MCF 10A (cell line): ENCODE measurements around the gene SRCIN1. TPM values are rescaled to one million over a fixed set of nuclear protein-coding genes. Genes with fewer than 3 reads are reported as not detected.

Source experiments
- BruUV-seq: library from RNA; stranded (reverse); fragments of 400-500 nt; replicated peaks from 2 replicates; lab custom pipeline; 2021; lab: Mats Ljungman, UMichigan
- CTCF ChIA-PET: fragments of 300-600 bp; sonication (Branson Sonifier 250); formaldehyde crosslinking; extraction: SDS; loops from one replicate; lab custom pipeline; 2021; ENCODE audit warnings: antibody characterized with exemption, inconsistent platforms; lab: Yijun Ruan, JAX
- POLR2A ChIA-PET: fragments of 300-600, 350-650 bp; sonication (Branson Sonifier 250); formaldehyde crosslinking; extraction: SDS; loops from one replicate; lab custom pipeline; 2020; ENCODE audit warnings: antibody characterized with exemption, inconsistent platforms; lab: Yijun Ruan, JAX
- DNase-seq: peaks from one replicate; pipeline ENCODE4 v3.0.0-alpha.2; 2018; ENCODE audit not compliant: unreplicated experiment
- H3K27ac Mint-ChIP-seq: one replicate; pipeline ENCODE4 v1.8.0; 2022; ENCODE audit warnings: mild to moderate bottlenecking, low read depth, mixed read lengths; ENCODE audit not compliant: unreplicated experiment
- H3K27me3 Mint-ChIP-seq: one replicate; pipeline ENCODE4 v1.8.0; 2022; ENCODE audit warnings: mixed read lengths; ENCODE audit not compliant: insufficient read depth, unreplicated experiment
- H3K36me3 Mint-ChIP-seq: one replicate; pipeline ENCODE4 v1.8.0; 2022; ENCODE audit warnings: mild to moderate bottlenecking, moderate library complexity, mixed read lengths; ENCODE audit not compliant: insufficient read depth, unreplicated experiment
- H3K4me1 Mint-ChIP-seq: one replicate; pipeline ENCODE4 v1.8.0; 2022; ENCODE audit warnings: mixed read lengths; ENCODE audit not compliant: insufficient read depth, unreplicated experiment
- H3K4me3 Mint-ChIP-seq: one replicate; pipeline ENCODE4 v1.8.0; 2022; ENCODE audit warnings: mild to moderate bottlenecking, moderate library complexity, mixed read lengths; ENCODE audit not compliant: unreplicated experiment
- H3K9me3 Mint-ChIP-seq: one replicate; pipeline ENCODE4 v1.8.0; 2022; ENCODE audit warnings: mixed read lengths; ENCODE audit not compliant: unreplicated experiment
- CTCF ChIP-seq: fragments of 200-600 bp; IDR thresholded peaks from one replicate; pipeline ENCODE4 v1.8.0; 2022; ENCODE audit warnings: antibody characterized with exemption, mild to moderate bottlenecking; ENCODE audit not compliant: unreplicated experiment
- intact Hi-C: fragments of 100-400 bp; cut with micrococcal nuclease; formaldehyde crosslinking; loops from 2 replicates; pipeline ENCODE4 v1.14.1; 2022
- total RNA-seq: library from RNA; stranded (reverse); gene quantifications from 2 replicates; pipeline ENCODE4 v1.2.3, GENCODE V29; 2022

The SRCIN1 gene
- total RNA-seq, 1 experiment from 2014 or later, result 5.7 TPM

GRCh38 chr17:38512473-38513058 lies 93.2 kb downstream of the SRCIN1 start:
- ChIA-PET CTCF (interaction anchor here (1.5 kb wide), 1 partner anchor 20 kb away, joined by 3 read pairs; no protein-coding TSS in a partner anchor), POLR2A (no interaction called here)
- TF ChIP-seq CTCF, result no peak
- Mint-ChIP-seq H3K4me3 (no peak overlapping the region), H3K27ac (no peak overlapping the region), H3K9me3 (no peaks in the 10 kb centered on the region), H3K27me3 (peaks cover 9% of the 10 kb centered on the region), H3K4me1 (peaks cover 7% of the 10 kb centered on the region), H3K36me3 (peaks cover 6% of the 10 kb centered on the region)
- BruUV-seq, result no TSS peak
- intact Hi-C loops, result no loop called here
- no peak for DNase-seq

GRCh38 chr17:38511150-38512108 lies 94.3 kb downstream of the SRCIN1 start:
- Mint-ChIP-seq H3K27ac (peak overlapping the region; percentile 29), H3K27me3 (peaks cover 9% of the 10 kb centered on the region), H3K9me3 (no peaks in the 10 kb centered on the region), H3K36me3 (peaks cover 6% of the 10 kb centered on the region), H3K4me1 (peaks cover 7% of the 10 kb centered on the region), H3K4me3 (no peak overlapping the region)
- no peak for TF ChIP-seq CTCF
- BruUV-seq, result TSS peak; percentile 38
- POLR2A ChIA-PET, result no interaction called here
- DNase-seq, result peak; percentile 11
- intact Hi-C loops, result no loop called here
- CTCF ChIA-PET, result no interaction called here

- no peak for DNase-seq
- ChIA-PET CTCF (no interaction called here), POLR2A (no interaction called here)
- TF ChIP-seq CTCF, result no peak
- no TSS peak for BruUV-seq
- Mint-ChIP-seq H3K36me3 (peaks cover 6% of the 10 kb centered on the region), H3K27ac (no peak overlapping the region), H3K4me1 (peaks cover 7% of the 10 kb centered on the region), H3K4me3 (no peak overlapping the region), H3K27me3 (peaks cover 9% of the 10 kb centered on the region), H3K9me3 (no peaks in the 10 kb centered on the region)
- intact Hi-C loops, result no loop called here
Measured at GRCh38 chr17:38510421-38511149, 95.2 kb downstream of the SRCIN1 start.
